NCI-H2081 (cell line): Measurements from ENCODE around the gene ENDOG.
"Not testable (repeated sequence)": the region's sequence is repeated elsewhere in the genome, so short reads cannot be mapped to it uniquely, and the experiment has no call there.

ENCODE experiments used
- DNase-seq, 2 experiments: peaks; one replicate each; lab custom pipeline; 2025; lab: John Stamatoyannopoulos, UW

The ENDOG gene

GRCh38 chr9:128828719-128829452, 10.6 kb downstream of the ENDOG start:
- no peak for DNase-seq

GRCh38 chr9:128829477-128830251, 11.4 kb downstream of the ENDOG start, which contains the start of gene SPOUT1:
Gene SPOUT1 (minus strand): TSS chr9:128829794. CDS start chr9:128829780, 14 bp downstream.
- peak; percentile 91 to 94 for DNase-seq

- no peak for DNase-seq
Observed at GRCh38 chr9:128833696-128834095, 15.4 kb downstream of the ENDOG start.

- DNase-seq: no peak
Observed at GRCh38 chr9:128835246-128836210, 17.2 kb downstream of the ENDOG start.

GRCh38 chr9:128836509-128837145, 18.3 kb downstream of the ENDOG start:
- DNase-seq: no peak

- DNase-seq: no peak
Observed at GRCh38 chr9:128838338-128838737, 20.0 kb downstream of the ENDOG start.

GRCh38 chr9:128840524-128840923, 22.2 kb downstream of the ENDOG start:
- DNase-seq: no peak

GRCh38 chr9:128841694-128842492, 23.6 kb downstream of the ENDOG start:
- no peak for DNase-seq

GRCh38 chr9:128843171-128843570, 24.9 kb downstream of the ENDOG start:
- DNase-seq: not testable (repeated sequence)

- DNase-seq: peak in 1 of 2 experiments; percentile 38
Observed at GRCh38 chr9:128845186-128845931, 27.1 kb downstream of the ENDOG start.

GRCh38 chr9:128846680-128847030, 28.4 kb downstream of the ENDOG start:
- DNase-seq: no peak

GRCh38 chr9:128847803-128848202, 29.5 kb downstream of the ENDOG start:
- DNase-seq: no peak

GRCh38 chr9:128851024-128851423, 32.7 kb downstream of the ENDOG start:
- DNase-seq: not testable (repeated sequence)

GRCh38 chr9:128851779-128852600, 33.7 kb downstream of the ENDOG start:
- peak; percentile 11 to 18 for DNase-seq

GRCh38 chr9:128852646-128853045, 34.3 kb downstream of the ENDOG start:
- DNase-seq: not testable (repeated sequence)

GRCh38 chr9:128854454-128854853, 36.2 kb downstream of the ENDOG start:
- not testable (repeated sequence) for DNase-seq

- not testable (repeated sequence) for DNase-seq
Observed at GRCh38 chr9:128858476-128858875, 40.2 kb downstream of the ENDOG start.

GRCh38 chr9:128860937-128861336, 42.6 kb downstream of the ENDOG start:
- DNase-seq: no peak

GRCh38 chr9:128861501-128861900, 43.2 kb downstream of the ENDOG start:
- no peak for DNase-seq
